ENCODE measurements around the gene SSR2. TPM values are rescaled to one million over a fixed set of nuclear protein-coding genes. Genes with fewer than 3 reads are reported as not detected.

The SSR2 gene
- total RNA-seq, 6 donors from 2014 or later = 66.0 to 395 (median 228) TPM

DNA sequence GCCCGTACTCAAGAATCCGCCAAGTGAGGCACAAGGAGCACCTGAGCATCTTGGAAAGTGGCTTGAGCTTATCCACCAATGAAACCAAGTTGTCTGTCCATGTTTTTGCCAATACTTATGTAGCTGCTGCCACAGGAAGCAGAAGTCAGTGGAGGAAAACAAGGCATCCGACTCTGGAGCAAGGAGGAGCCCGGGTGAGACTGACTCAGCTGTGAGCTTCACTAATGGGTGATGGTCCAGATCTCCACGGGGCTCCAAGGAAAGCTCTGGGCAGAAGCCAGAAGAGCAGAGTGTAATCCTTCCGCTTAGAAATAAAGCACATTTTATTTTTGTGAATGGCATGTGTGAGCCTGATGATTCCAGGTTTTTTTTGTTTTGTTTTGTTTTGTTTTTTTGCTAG lies 12.3 kb upstream of the SSR2 start:
- DNase-seq = no peak
- WGBS, 2 donors = 59 to 69% methylated on average over 6 of the region's 6 CpGs
- TF ChIP-seq EP300 (IDR thresholded peaks at IDR 0.05) = no peak
- no peak for TF ChIP-seq POLR2AphosphoS5 (IDR thresholded peaks at IDR 0.05)
- no peak for TF ChIP-seq POLR2A (IDR thresholded peaks at IDR 0.05)
- TF ChIP-seq, protein P1, sequence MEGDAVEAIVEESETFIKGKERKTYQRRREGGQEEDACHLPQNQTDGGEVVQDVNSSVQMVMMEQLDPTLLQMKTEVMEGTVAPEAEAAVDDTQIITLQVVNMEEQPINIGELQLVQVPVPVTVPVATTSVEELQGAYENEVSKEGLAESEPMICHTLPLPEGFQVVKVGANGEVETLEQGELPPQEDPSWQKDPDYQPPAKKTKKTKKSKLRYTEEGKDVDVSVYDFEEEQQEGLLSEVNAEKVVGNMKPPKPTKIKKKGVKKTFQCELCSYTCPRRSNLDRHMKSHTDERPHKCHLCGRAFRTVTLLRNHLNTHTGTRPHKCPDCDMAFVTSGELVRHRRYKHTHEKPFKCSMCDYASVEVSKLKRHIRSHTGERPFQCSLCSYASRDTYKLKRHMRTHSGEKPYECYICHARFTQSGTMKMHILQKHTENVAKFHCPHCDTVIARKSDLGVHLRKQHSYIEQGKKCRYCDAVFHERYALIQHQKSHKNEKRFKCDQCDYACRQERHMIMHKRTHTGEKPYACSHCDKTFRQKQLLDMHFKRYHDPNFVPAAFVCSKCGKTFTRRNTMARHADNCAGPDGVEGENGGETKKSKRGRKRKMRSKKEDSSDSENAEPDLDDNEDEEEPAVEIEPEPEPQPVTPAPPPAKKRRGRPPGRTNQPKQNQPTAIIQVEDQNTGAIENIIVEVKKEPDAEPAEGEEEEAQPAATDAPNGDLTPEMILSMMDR (IDR thresholded peaks at IDR 0.05) = no peak
- Histone ChIP-seq H3K9me3 (no peaks in the 10 kb centered on the region), H3K36me3 (peaks cover 0 to 15% (median 9%) of the 10 kb centered on the region in 4 donors), H3K4me1 (peaks cover 0 to 5% (median 0%) of the 10 kb centered on the region in 4 donors), H3K4me3 (no peak overlapping the region), H3K27me3 (no peaks in the 10 kb centered on the region), H3K27ac (peak overlapping the region in 2 of 4 donors; percentile 11 to 12)
- no peak for ATAC-seq (ENCODE audit: low FRiP score in 2 of 2)

DNA sequence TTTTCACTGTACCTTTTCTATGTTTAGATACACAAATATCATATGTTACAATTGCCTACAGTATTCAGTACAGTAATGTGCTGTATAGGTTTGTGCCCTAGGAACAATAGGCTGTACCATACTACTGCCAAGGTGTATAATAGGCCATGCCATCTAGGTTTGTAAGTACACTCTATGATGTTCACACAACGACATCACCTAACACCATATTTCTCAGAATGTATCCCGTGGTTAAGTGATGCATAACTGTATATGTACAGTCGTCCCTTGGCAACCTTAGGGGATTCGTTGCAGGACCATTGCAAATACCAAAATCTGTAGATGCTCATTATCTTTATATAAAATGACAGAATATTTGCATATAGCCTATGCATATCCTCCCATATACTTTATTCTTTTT lies 5.8 kb upstream of the SSR2 start:
- ATAC-seq (ENCODE audit: low FRiP score in 2 of 2) (no peak), DNase-seq (no peak)
- Histone ChIP-seq H3K27me3 (no peaks in the 10 kb centered on the region), H3K4me3 (no peak overlapping the region), H3K27ac (no peak overlapping the region), H3K36me3 (no peaks in the 10 kb centered on the region), H3K4me1 (peaks cover 0 to 6% (median 0%) of the 10 kb centered on the region in 4 donors), H3K9me3 (no peaks in the 10 kb centered on the region)
- 91 to 93% methylated on average over 4 of the region's 4 CpGs for WGBS, 2 donors
- TF ChIP-seq POLR2A (IDR thresholded peaks at IDR 0.05) (no peak), POLR2AphosphoS5 (IDR thresholded peaks at IDR 0.05) (no peak), EP300 (IDR thresholded peaks at IDR 0.05) (no peak)
- TF ChIP-seq, protein P1 (IDR thresholded peaks at IDR 0.05) = no peak

GRCh38 chr1:156025876-156026275 lies 5.1 kb upstream of the SSR2 start:
- peak; percentile 45 to 60 for DNase-seq
- TF ChIP-seq, protein P1 (IDR thresholded peaks at IDR 0.05) = peak; percentile 25 to 67 (median 39)
- TF ChIP-seq POLR2AphosphoS5 (IDR thresholded peaks at IDR 0.05) = no peak
- no peaks in the 10 kb centered on the region for H3K36me3 ChIP-seq
- H3K4me1 ChIP-seq = peaks cover 0 to 12% (median 4%) of the 10 kb centered on the region in 4 donors
- WGBS, 2 donors = 9 to 12% methylated on average over 9 of the region's 9 CpGs
- H3K9me3 ChIP-seq = no peaks in the 10 kb centered on the region
- peak; percentile 52 to 87 for ATAC-seq (ENCODE audit: low FRiP score in 2 of 2)
- no peak overlapping the region for H3K4me3 ChIP-seq
- H3K27ac ChIP-seq = no peak overlapping the region
- H3K27me3 ChIP-seq = no peaks in the 10 kb centered on the region

DNA sequence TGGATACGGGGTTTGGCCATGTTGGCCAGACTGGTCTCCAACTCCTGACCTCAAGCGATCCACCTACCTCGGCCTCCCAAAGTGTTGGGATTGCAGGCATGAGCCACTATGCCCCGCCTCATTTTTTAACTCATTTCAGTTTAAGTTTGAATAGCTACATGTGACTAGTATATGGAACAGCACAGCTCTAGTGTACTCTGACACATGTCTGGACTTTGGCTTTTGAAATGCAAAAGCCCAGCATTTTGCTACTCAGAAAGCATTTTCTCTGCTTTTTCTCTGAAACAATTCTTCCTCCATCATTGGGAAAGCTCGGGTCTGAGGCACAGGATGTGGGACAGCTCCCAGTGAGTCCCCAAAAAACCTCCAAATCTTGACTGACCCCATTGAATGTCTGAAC lies 4.0 kb upstream of the SSR2 start:
- no peak for ATAC-seq (ENCODE audit: low FRiP score in 2 of 2)
- no peak overlapping the region for H3K4me3 ChIP-seq
- 74 to 84% methylated on average over 5 of the region's 5 CpGs for WGBS, 2 donors

More for the DNA sequence above, 4.0 kb upstream of the SSR2 start:
- no peak for TF ChIP-seq POLR2AphosphoS5 (IDR thresholded peaks at IDR 0.05)
- TF ChIP-seq, protein P1 (IDR thresholded peaks at IDR 0.05) = no peak
- TF ChIP-seq EP300 (IDR thresholded peaks at IDR 0.05) = no peak
- no peak for TF ChIP-seq POLR2A (IDR thresholded peaks at IDR 0.05)
- DNase-seq = no peak
- H3K4me1 ChIP-seq = peaks cover 4 to 18% (median 8%) of the 10 kb centered on the region in 4 donors
- no peak overlapping the region for H3K27ac ChIP-seq
- H3K9me3 ChIP-seq = no peaks in the 10 kb centered on the region
- H3K27me3 ChIP-seq = no peaks in the 10 kb centered on the region
- H3K36me3 ChIP-seq = peaks cover 0 to under 1% (median 0%) of the 10 kb centered on the region in 4 donors

Measured in upper lobe of left lung (tissue), 6 donors.